PC-9 (cell line): ENCODE measurements around the gene CHEK1.

Source experiments
- EZH2 ChIP-seq: fragments of 200-600 bp; sonication (generic); IDR thresholded peaks from 2 replicates; pipeline ENCODE4 v1.8.0; 2017; ENCODE audit warnings: antibody characterized with exemption, low read depth
- TF ChIP-seq, protein P1 (sequence below): fragments of 200-600 bp; sonication (generic); conservative IDR thresholded peaks from 2 replicates; pipeline ENCODE4 v1.6.1; 2017; ENCODE audit warnings: mixed run types, antibody characterized with exemption, mild to moderate bottlenecking, moderate library complexity

DNA sequence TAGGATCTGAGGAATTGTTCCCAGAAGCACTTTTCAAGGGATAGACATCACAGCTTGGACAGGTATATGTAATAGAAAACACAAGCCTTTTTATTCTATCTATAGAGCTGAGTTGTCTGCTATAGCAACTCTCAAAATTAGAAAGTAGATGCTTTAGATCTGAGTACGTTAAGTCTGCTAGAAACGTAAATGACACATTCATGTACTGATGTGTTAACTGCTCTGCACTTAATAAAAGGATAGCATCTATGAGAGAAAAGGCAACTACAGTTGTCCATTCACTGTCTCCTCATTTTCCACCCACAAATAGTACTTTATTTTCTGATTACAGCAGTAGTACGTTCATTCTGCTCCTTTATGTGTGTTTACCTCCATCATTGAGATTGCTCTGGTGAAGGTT lies 38.3 kb upstream of the CHEK1 start:
- TF ChIP-seq, protein P1, sequence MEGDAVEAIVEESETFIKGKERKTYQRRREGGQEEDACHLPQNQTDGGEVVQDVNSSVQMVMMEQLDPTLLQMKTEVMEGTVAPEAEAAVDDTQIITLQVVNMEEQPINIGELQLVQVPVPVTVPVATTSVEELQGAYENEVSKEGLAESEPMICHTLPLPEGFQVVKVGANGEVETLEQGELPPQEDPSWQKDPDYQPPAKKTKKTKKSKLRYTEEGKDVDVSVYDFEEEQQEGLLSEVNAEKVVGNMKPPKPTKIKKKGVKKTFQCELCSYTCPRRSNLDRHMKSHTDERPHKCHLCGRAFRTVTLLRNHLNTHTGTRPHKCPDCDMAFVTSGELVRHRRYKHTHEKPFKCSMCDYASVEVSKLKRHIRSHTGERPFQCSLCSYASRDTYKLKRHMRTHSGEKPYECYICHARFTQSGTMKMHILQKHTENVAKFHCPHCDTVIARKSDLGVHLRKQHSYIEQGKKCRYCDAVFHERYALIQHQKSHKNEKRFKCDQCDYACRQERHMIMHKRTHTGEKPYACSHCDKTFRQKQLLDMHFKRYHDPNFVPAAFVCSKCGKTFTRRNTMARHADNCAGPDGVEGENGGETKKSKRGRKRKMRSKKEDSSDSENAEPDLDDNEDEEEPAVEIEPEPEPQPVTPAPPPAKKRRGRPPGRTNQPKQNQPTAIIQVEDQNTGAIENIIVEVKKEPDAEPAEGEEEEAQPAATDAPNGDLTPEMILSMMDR: no peak
- TF ChIP-seq EZH2: no peak
